HCT116 (cell line): ENCODE data around the gene CETN1. TPM values are rescaled to one million over a fixed set of nuclear protein-coding genes. Genes with fewer than 3 reads are reported as not detected.

ENCODE experiments used
- ATAC-seq: fragments of 200-7000 bp; cut with Tn5 transposase; 2 replicates; pipeline ENCODE4 v1.9.1; 2020; ENCODE audit warnings: mild to moderate bottlenecking, moderate library complexity
- BruUV-seq: library from RNA; stranded (reverse); fragments of 400-500 nt; replicated peaks from 2 replicates; lab custom pipeline; 2021; lab: Mats Ljungman, UMichigan
- CTCF ChIA-PET: fragments of 300-600 bp; sonication (Branson Sonifier 250); formaldehyde crosslinking; loops from one replicate; lab custom pipeline; 2021; ENCODE audit warnings: antibody characterized with exemption; lab: Charles Lee
- POLR2A ChIA-PET: fragments of 300-600, 350-600 bp; sonication (Branson Sonifier 250); formaldehyde crosslinking; loops from one replicate; lab custom pipeline; 2021; ENCODE audit warnings: antibody characterized with exemption; lab: Charles Lee
- RAD21 ChIA-PET, 2 experiments: fragments of 300-600 bp; sonication (Branson Sonifier 250); formaldehyde crosslinking; loops; one replicate each; lab custom pipeline; 2023; ENCODE audit warnings: low total read pairs in 2 of 2; ENCODE audit not compliant: uncharacterized antibody in 2 of 2, unreplicated experiment in 2 of 2, low non-redundant PET in 1 of 2; lab: Charles Lee
- DNase-seq: peaks from one replicate; pipeline ENCODE4 v3.0.0-alpha.2; 2010; ENCODE audit warnings: low read depth, low spot score
- H2AFZ ChIP-seq: fragments of 200-600 bp; shearing (Covaris generic), sonication (generic); 2 replicates; pipeline ENCODE4 v1.6.1; 2017; ENCODE audit warnings: low read depth, mixed run types, mixed read lengths, antibody characterized with exemption, low read length; ENCODE audit not compliant: poor library complexity, severe bottlenecking
- H3K27ac ChIP-seq: 2 replicates; pipeline ENCODE4 v1.5.1; 2012; ENCODE audit warnings: low read depth, low read length
- H3K27me3 ChIP-seq: fragments of 200-600 bp; sonication (generic); 2 replicates; pipeline ENCODE4 v1.6.1; 2016; ENCODE audit warnings: mixed run types, low read length, mixed read lengths; ENCODE audit not compliant: insufficient read depth
- H3K36me3 ChIP-seq, 2 experiments: fragments of 200-500 bp in 1 of 2; fragments of 200-600 bp in 1 of 2; sonication (Bioruptor generic) in 1 of 2; sonication (generic) in 1 of 2; 2 replicates each; pipeline versions ENCODE4 v1.5.1 to v1.6.1; 2014 to 2016; ENCODE audit warnings: low read length in 2 of 2, inconsistent platforms in 1 of 2, mixed read lengths in 1 of 2, mixed run types in 1 of 2; ENCODE audit not compliant: insufficient read depth in 2 of 2, control insufficient read depth in 1 of 2
- H3K4me1 ChIP-seq, 2 experiments: fragments of 200-600 bp in 1 of 2; sonication (generic) in 1 of 2; 2 replicates each; pipeline versions ENCODE4 v1.5.1 to v1.6.1; 2012 to 2017; ENCODE audit warnings: low read length in 2 of 2, inconsistent platforms in 1 of 2, mild to moderate bottlenecking in 1 of 2, mixed read lengths in 1 of 2, mixed run types in 1 of 2, moderate library complexity in 1 of 2; ENCODE audit not compliant: insufficient read depth in 2 of 2, control insufficient read depth in 1 of 2
- H3K4me2 ChIP-seq: fragments of 200-600 bp; sonication (generic); 2 replicates; pipeline ENCODE4 v1.6.1; 2017; ENCODE audit warnings: mixed run types, low read length, mixed read lengths
- H3K4me3 ChIP-seq, 2 experiments: fragments of 200-600 bp in 1 of 2; sonication (generic) in 1 of 2; replicated peaks in 1 of 2; 2 replicates each; pipeline ENCODE4 v1.5.1; 2011 to 2016; ENCODE audit warnings: low read length in 2 of 2, control low read depth in 1 of 2, low read depth in 1 of 2, mild to moderate bottlenecking in 1 of 2, mixed read lengths in 1 of 2, mixed run types in 1 of 2
- H3K79me2 ChIP-seq: fragments of 200-600 bp; sonication (generic); 2 replicates; pipeline ENCODE4 v1.6.1; 2017; ENCODE audit warnings: mild to moderate bottlenecking, mixed run types, low read length, moderate library complexity, mixed read lengths; ENCODE audit not compliant: insufficient read depth
- H3K9ac ChIP-seq: fragments of 200-600 bp; sonication (generic); 2 replicates; pipeline ENCODE4 v1.6.1; 2016; ENCODE audit warnings: low read length, mixed read lengths
- H3K9me2 ChIP-seq: fragments of 200-600 bp; sonication (generic), shearing (Covaris generic); 2 replicates; pipeline ENCODE4 v1.6.1; 2017; ENCODE audit warnings: mixed run types, mild to moderate bottlenecking, moderate library complexity; ENCODE audit not compliant: insufficient read depth
- H3K9me3 ChIP-seq, 2 experiments: fragments of 200-500 bp in 1 of 2; fragments of 200-600 bp in 1 of 2; sonication (Bioruptor generic) in 1 of 2; sonication (generic) in 1 of 2; 2 replicates each; pipeline ENCODE4 v1.6.1; 2014 to 2017; ENCODE audit warnings: low read length in 2 of 2, mixed read lengths in 2 of 2, inconsistent platforms in 1 of 2, low read depth in 1 of 2, mild to moderate bottlenecking in 1 of 2, mixed run types in 1 of 2, moderate library complexity in 1 of 2; ENCODE audit not compliant: control insufficient read depth in 1 of 2, insufficient read depth in 1 of 2
- H4K20me1 ChIP-seq: fragments of 200-600 bp; sonication (generic), shearing (Covaris generic); 2 replicates; pipeline ENCODE4 v1.6.1; 2017; ENCODE audit warnings: mixed run types, mild to moderate bottlenecking, moderate library complexity; ENCODE audit not compliant: insufficient read depth
- CBX3 ChIP-seq: IDR thresholded peaks from 2 replicates; pipeline ENCODE4 v1.6.1; 2012; ENCODE audit warnings: low read depth
- CEBPB ChIP-seq: IDR thresholded peaks from 2 replicates; pipeline ENCODE4 v1.6.1; 2012; ENCODE audit warnings: low read depth
- ELF1 ChIP-seq: IDR thresholded peaks from 2 replicates; pipeline ENCODE4 v1.6.1; 2012; ENCODE audit warnings: low read depth, borderline replicate concordance
- EZH2 ChIP-seq: fragments of 200-600 bp; sonication (generic); IDR thresholded peaks from 2 replicates; pipeline ENCODE4 v1.6.1; 2017; ENCODE audit warnings: antibody characterized with exemption, mixed run types
- FOSL1 ChIP-seq: IDR thresholded peaks from 2 replicates; pipeline ENCODE4 v1.6.1; 2012; ENCODE audit warnings: low read depth
- POLR2A ChIP-seq: IDR thresholded peaks from 2 replicates; pipeline ENCODE4 v1.7.0; 2011; ENCODE audit warnings: borderline replicate concordance; ENCODE audit not compliant: insufficient read depth, insufficient read length; ENCODE audit errors: extremely low read depth
- POLR2AphosphoS5 ChIP-seq: IDR thresholded peaks from 2 replicates; pipeline ENCODE4 v1.6.1; 2011; ENCODE audit warnings: mild to moderate bottlenecking, low read depth, low read length, moderate library complexity
- SIN3A ChIP-seq: IDR thresholded peaks from 2 replicates; pipeline ENCODE4 v1.6.1; 2012; ENCODE audit warnings: low read depth
- SP1 ChIP-seq: IDR thresholded peaks from 2 replicates; pipeline ENCODE4 v1.6.1; 2012; ENCODE audit warnings: low read depth
- SRF ChIP-seq: IDR thresholded peaks from 2 replicates; pipeline ENCODE4 v1.6.1; 2012; ENCODE audit warnings: low read depth
- TCF7L2 ChIP-seq: IDR thresholded peaks from 2 replicates; pipeline ENCODE4 v1.7.0; 2011; ENCODE audit warnings: borderline replicate concordance, inconsistent platforms; ENCODE audit not compliant: insufficient read depth, insufficient read length; ENCODE audit errors: extremely low read depth
- YY1 ChIP-seq: IDR thresholded peaks from 2 replicates; pipeline ENCODE4 v1.6.1; 2011; ENCODE audit warnings: low read length, low read depth, moderate library complexity, mild to moderate bottlenecking; ENCODE audit not compliant: insufficient replicate concordance; ENCODE audit errors: extremely low read depth
- ZFX ChIP-seq: fragments of 450-650 bp; IDR thresholded peaks from 2 replicates; pipeline ENCODE4 v1.6.1; 2017
- ZNF274 ChIP-seq: fragments of 200-500 bp; sonication (Bioruptor generic); IDR thresholded peaks from 2 replicates; pipeline ENCODE4 v1.6.1; 2014; ENCODE audit warnings: mild to moderate bottlenecking, low read depth, low read length, inconsistent platforms
- intact Hi-C: fragments of 100-400 bp; cut with micrococcal nuclease; formaldehyde crosslinking; loops from 2 replicates; pipeline ENCODE4 v1.10.0; 2022
- total RNA-seq: library from RNA; stranded (reverse); gene quantifications from one replicate; pipeline ENCODE4 v1.2.1, GENCODE V29; 2021; ENCODE audit not compliant: unreplicated experiment
- TF ChIP-seq, protein P1 (sequence below): IDR thresholded peaks from 2 replicates; pipeline ENCODE4 v1.6.1; 2011; ENCODE audit warnings: mild to moderate bottlenecking, low read length, moderate library complexity; ENCODE audit not compliant: insufficient replicate concordance; ENCODE audit errors: extremely low read depth
- TF ChIP-seq, protein P2 (sequence below): IDR thresholded peaks from 2 replicates; pipeline ENCODE4 v1.6.1; 2012
- TF ChIP-seq, protein P3 (sequence below): IDR thresholded peaks from 2 replicates; pipeline ENCODE4 v1.6.1; 2012; ENCODE audit warnings: low read depth

Gene CETN1
- total RNA-seq, 1 experiment from 2014 or later = not detected

DNA sequence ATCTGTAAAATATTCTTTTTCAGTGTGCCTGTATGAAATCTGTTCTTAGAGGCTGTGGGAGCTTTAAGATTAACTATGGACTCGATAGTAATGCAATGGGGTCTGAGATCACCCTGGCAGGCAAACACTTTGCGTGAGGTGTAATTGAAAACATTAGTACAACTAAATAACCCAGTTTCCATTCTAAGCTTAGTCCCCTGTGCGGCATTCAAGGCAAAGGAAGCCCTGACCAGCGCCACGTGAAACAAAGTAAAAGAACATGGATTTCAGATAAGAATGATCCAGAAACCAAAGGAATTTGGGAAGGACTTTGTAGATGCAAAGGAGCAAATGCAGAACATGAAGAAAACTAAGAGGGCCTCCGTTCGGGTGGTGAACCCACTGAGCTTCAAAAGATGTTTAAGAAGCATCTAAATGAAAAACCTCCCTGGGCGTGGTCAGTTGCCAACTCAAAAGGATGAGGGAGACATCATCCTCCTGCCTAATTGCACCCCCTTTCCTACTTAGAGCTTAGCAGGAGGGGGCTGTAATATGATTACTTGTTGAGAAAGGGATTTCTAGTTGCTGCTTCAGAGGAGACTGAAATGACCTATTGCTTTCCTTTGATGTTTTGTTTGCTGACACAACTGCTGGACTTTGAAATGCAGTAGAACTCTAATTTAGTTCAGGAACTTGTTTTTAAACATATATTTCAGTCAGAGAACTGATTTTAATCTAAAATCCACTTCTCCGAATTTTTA is 7.9 kb upstream of the CETN1 start (continued):
- TF ChIP-seq, protein P1, sequence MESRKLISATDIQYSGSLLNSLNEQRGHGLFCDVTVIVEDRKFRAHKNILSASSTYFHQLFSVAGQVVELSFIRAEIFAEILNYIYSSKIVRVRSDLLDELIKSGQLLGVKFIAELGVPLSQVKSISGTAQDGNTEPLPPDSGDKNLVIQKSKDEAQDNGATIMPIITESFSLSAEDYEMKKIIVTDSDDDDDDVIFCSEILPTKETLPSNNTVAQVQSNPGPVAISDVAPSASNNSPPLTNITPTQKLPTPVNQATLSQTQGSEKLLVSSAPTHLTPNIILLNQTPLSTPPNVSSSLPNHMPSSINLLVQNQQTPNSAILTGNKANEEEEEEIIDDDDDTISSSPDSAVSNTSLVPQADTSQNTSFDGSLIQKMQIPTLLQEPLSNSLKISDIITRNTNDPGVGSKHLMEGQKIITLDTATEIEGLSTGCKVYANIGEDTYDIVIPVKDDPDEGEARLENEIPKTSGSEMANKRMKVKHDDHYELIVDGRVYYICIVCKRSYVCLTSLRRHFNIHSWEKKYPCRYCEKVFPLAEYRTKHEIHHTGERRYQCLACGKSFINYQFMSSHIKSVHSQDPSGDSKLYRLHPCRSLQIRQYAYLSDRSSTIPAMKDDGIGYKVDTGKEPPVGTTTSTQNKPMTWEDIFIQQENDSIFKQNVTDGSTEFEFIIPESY = no peak
- no peak for TF ChIP-seq SRF
- no peak for TF ChIP-seq YY1
- no peak for TF ChIP-seq CBX3
- no peak for TF ChIP-seq ELF1
- no peak for TF ChIP-seq POLR2AphosphoS5
- TF ChIP-seq FOSL1 = no peak
- no peak for TF ChIP-seq EZH2
- TF ChIP-seq ZNF274 = no peak
- no peak for TF ChIP-seq ZFX
- TF ChIP-seq, protein P2, sequence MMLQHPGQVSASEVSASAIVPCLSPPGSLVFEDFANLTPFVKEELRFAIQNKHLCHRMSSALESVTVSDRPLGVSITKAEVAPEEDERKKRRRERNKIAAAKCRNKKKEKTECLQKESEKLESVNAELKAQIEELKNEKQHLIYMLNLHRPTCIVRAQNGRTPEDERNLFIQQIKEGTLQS = no peak

DNA sequence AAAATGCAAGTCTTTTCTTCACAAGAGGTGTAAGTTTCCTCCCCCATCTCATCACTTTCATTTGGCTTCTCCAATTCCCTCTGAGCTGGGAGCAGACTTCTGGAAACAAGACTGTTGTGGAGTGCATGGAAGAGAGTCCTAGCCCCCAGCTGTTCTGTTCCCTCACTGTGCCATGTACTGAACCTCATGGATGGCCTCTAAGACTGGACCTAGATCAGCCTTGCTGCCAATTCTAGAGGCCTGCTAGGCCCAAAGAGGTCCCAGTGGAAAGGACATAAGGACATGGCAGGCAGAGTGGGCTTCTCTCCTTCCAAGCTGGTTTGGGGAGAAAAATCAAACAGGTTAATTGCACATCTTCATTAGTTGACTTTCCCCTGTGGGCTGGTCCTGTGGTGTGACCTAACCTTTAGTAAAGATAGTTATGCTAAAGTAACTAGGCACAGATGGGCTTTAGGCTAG is 7.3 kb upstream of the CETN1 start:
- no TSS peak for BruUV-seq
- no peak for ATAC-seq
- Histone ChIP-seq H3K4me1 (no peaks in the 10 kb centered on the region), H3K27me3 (0 out of 2 replicates have a peak, but pooled peaks cover 5% of the 10 kb centered on the region), H3K27ac (no peak overlapping the region), H3K4me2 (no peak overlapping the region), H3K9me2 (no peaks in the 10 kb centered on the region), H4K20me1 (no peaks in the 10 kb centered on the region), H3K36me3 (no peaks in the 10 kb centered on the region), H3K4me3 (no peak overlapping the region), H2AFZ (no peak overlapping the region), H3K9me3 (no peaks in the 10 kb centered on the region), H3K79me2 (no peaks in the 10 kb centered on the region), H3K9ac (no peak overlapping the region)
- POLR2A ChIA-PET = no interaction called here
- intact Hi-C loops = no loop called here
- CTCF ChIA-PET = no interaction called here
- DNase-seq = no peak
- RAD21 ChIA-PET = no interaction called here
- TF ChIP-seq ELF1 = no peak
- no peak for TF ChIP-seq CEBPB
- no peak for TF ChIP-seq YY1
- no peak for TF ChIP-seq CBX3
- TF ChIP-seq TCF7L2 = no peak
- TF ChIP-seq, protein P3, sequence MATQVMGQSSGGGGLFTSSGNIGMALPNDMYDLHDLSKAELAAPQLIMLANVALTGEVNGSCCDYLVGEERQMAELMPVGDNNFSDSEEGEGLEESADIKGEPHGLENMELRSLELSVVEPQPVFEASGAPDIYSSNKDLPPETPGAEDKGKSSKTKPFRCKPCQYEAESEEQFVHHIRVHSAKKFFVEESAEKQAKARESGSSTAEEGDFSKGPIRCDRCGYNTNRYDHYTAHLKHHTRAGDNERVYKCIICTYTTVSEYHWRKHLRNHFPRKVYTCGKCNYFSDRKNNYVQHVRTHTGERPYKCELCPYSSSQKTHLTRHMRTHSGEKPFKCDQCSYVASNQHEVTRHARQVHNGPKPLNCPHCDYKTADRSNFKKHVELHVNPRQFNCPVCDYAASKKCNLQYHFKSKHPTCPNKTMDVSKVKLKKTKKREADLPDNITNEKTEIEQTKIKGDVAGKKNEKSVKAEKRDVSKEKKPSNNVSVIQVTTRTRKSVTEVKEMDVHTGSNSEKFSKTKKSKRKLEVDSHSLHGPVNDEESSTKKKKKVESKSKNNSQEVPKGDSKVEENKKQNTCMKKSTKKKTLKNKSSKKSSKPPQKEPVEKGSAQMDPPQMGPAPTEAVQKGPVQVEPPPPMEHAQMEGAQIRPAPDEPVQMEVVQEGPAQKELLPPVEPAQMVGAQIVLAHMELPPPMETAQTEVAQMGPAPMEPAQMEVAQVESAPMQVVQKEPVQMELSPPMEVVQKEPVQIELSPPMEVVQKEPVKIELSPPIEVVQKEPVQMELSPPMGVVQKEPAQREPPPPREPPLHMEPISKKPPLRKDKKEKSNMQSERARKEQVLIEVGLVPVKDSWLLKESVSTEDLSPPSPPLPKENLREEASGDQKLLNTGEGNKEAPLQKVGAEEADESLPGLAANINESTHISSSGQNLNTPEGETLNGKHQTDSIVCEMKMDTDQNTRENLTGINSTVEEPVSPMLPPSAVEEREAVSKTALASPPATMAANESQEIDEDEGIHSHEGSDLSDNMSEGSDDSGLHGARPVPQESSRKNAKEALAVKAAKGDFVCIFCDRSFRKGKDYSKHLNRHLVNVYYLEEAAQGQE = no peak
- no peak for TF ChIP-seq SIN3A
- no peak for TF ChIP-seq POLR2A
- no peak for TF ChIP-seq SP1
- no peak for TF ChIP-seq SRF
- TF ChIP-seq ZFX = no peak
- TF ChIP-seq, protein P1 = no peak
